Astrocyte (in vitro differentiated cells and primary cell): ENCODE measurements around the gene IMMP2L. TPM values are rescaled to one million over a fixed set of nuclear protein-coding genes. Genes with fewer than 3 reads are reported as not detected.

Experiments
- DNase-seq: peaks from one replicate; pipeline ENCODE4 v3.0.0-alpha.2; 2010; ENCODE audit warnings: low read depth
- FAIRE-seq: peaks from 2 replicates; lab custom pipeline; 2011; peaks lifted over from hg19 to GRCh38; lab: Jason Lieb, UNC
- H2AFZ ChIP-seq: 2 replicates; pipeline ENCODE4 v1.6.0; 2012; ENCODE audit warnings: low read depth, low read length, inconsistent platforms
- H3K27ac ChIP-seq: 2 replicates; pipeline ENCODE4 v1.5.1; 2011; ENCODE audit warnings: low read depth, low read length, inconsistent platforms
- H3K27me3 ChIP-seq: 2 replicates; pipeline ENCODE4 v1.6.0; 2011; ENCODE audit warnings: low read length, inconsistent platforms; ENCODE audit not compliant: insufficient read depth
- H3K36me3 ChIP-seq: 2 replicates; pipeline ENCODE4 v1.5.1; 2011; ENCODE audit warnings: low read length, inconsistent platforms; ENCODE audit not compliant: insufficient read depth
- H3K4me1 ChIP-seq: 2 replicates; pipeline ENCODE4 v1.5.1; 2011; ENCODE audit warnings: low read length, inconsistent platforms; ENCODE audit not compliant: insufficient read depth
- H3K4me2 ChIP-seq: 2 replicates; pipeline ENCODE4 v1.6.0; 2012; ENCODE audit warnings: low read length, inconsistent platforms
- H3K4me3 ChIP-seq: 2 replicates; pipeline ENCODE4 v1.5.1; 2011; ENCODE audit warnings: low read depth, mild to moderate bottlenecking, low read length, inconsistent platforms; ENCODE audit not compliant: insufficient read depth
- H3K79me2 ChIP-seq: 2 replicates; pipeline ENCODE4 v1.6.0; 2012; ENCODE audit warnings: mild to moderate bottlenecking, low read length, inconsistent platforms; ENCODE audit not compliant: insufficient read depth
- H3K9ac ChIP-seq: 2 replicates; pipeline ENCODE4 v1.6.0; 2012; ENCODE audit warnings: mild to moderate bottlenecking, low read length, inconsistent platforms
- H3K9me3 ChIP-seq: 2 replicates; pipeline ENCODE4 v1.5.1; 2012; ENCODE audit warnings: low read depth, mild to moderate bottlenecking, low read length, inconsistent platforms; ENCODE audit not compliant: insufficient read depth
- H4K20me1 ChIP-seq: 2 replicates; pipeline ENCODE4 v1.6.0; 2012; ENCODE audit warnings: low read length, inconsistent platforms; ENCODE audit not compliant: insufficient read depth
- H3K27ac Mint-ChIP-seq: one replicate; pipeline ENCODE4 v1.8.0; 2021; ENCODE audit warnings: mild to moderate bottlenecking, mixed read lengths; ENCODE audit not compliant: unreplicated experiment
- H3K27me3 Mint-ChIP-seq: one replicate; pipeline ENCODE4 v1.8.0; 2021; ENCODE audit warnings: low read depth, mixed read lengths; ENCODE audit not compliant: unreplicated experiment
- H3K36me3 Mint-ChIP-seq: one replicate; pipeline ENCODE4 v1.8.0; 2021; ENCODE audit warnings: low read depth, mixed read lengths; ENCODE audit not compliant: unreplicated experiment
- H3K4me1 Mint-ChIP-seq: one replicate; pipeline ENCODE4 v1.8.0; 2021; ENCODE audit warnings: low read depth, mixed read lengths; ENCODE audit not compliant: unreplicated experiment
- H3K4me3 Mint-ChIP-seq: one replicate; pipeline ENCODE4 v1.8.0; 2021; ENCODE audit warnings: mild to moderate bottlenecking, moderate library complexity, mixed read lengths; ENCODE audit not compliant: unreplicated experiment
- H3K9me3 Mint-ChIP-seq: one replicate; pipeline ENCODE4 v1.8.0; 2021; ENCODE audit warnings: mild to moderate bottlenecking, mixed read lengths; ENCODE audit not compliant: unreplicated experiment
- EZH2 ChIP-seq: IDR thresholded peaks from 2 replicates; pipeline ENCODE4 v1.6.1; 2012; ENCODE audit warnings: mild to moderate bottlenecking, low read length, inconsistent platforms; ENCODE audit not compliant: insufficient read depth
- total RNA-seq: library from RNA; stranded (reverse); gene quantifications from 2 replicates; pipeline ENCODE4 v1.2.1, GENCODE V29; 2021
- TF ChIP-seq, protein P1 (sequence below): IDR thresholded peaks from 2 replicates; pipeline ENCODE4 v1.5.1; 2011; ENCODE audit warnings: low read depth, mild to moderate bottlenecking, inconsistent platforms, low read length, moderate library complexity; ENCODE audit not compliant: insufficient read depth

The IMMP2L gene
- total RNA-seq, 1 donor from 2014 or later = 13.8 TPM

DNA sequence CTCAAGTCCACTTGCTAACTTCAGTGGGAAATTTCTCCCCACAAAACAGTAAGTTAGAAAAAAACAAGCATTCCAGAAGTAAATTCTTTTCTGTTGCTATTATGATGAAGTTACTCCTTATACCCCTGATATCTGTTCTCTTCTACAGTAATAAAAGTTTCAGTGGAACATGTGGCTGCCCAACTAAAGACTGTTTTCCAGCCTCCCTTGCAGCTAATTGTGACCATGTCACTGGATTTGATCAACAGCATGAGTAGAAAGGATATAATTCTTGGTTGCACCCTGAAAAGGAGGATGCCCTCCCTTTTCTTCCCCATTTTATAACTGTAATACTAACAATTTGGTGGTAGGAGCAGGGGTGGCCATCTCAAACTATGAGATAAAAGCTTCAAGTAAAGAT lies 40.6 kb downstream of the IMMP2L start:
- H3K27ac ChIP-seq = no peak overlapping the region
- no peaks in the 10 kb centered on the region for H3K79me2 ChIP-seq
- Mint-ChIP-seq H3K36me3 (no peaks in the 10 kb centered on the region), H3K4me1 (no peaks in the 10 kb centered on the region), H3K9me3 (no peaks in the 10 kb centered on the region), H3K27ac (no peak overlapping the region), H3K27me3 (no peaks in the 10 kb centered on the region), H3K4me3 (no peak overlapping the region)
- H4K20me1 ChIP-seq = no peaks in the 10 kb centered on the region
- no peak overlapping the region for H3K9ac ChIP-seq
- DNase-seq (no peak), FAIRE-seq (no peak)
- H2AFZ ChIP-seq = no peak overlapping the region
- H3K9me3 ChIP-seq = peaks cover 4% of the 10 kb centered on the region
- no peak overlapping the region for H3K4me3 ChIP-seq
- TF ChIP-seq, protein P1, sequence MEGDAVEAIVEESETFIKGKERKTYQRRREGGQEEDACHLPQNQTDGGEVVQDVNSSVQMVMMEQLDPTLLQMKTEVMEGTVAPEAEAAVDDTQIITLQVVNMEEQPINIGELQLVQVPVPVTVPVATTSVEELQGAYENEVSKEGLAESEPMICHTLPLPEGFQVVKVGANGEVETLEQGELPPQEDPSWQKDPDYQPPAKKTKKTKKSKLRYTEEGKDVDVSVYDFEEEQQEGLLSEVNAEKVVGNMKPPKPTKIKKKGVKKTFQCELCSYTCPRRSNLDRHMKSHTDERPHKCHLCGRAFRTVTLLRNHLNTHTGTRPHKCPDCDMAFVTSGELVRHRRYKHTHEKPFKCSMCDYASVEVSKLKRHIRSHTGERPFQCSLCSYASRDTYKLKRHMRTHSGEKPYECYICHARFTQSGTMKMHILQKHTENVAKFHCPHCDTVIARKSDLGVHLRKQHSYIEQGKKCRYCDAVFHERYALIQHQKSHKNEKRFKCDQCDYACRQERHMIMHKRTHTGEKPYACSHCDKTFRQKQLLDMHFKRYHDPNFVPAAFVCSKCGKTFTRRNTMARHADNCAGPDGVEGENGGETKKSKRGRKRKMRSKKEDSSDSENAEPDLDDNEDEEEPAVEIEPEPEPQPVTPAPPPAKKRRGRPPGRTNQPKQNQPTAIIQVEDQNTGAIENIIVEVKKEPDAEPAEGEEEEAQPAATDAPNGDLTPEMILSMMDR = no peak
- TF ChIP-seq EZH2 = no peak
- no peaks in the 10 kb centered on the region for H3K27me3 ChIP-seq
- no peaks in the 10 kb centered on the region for H3K36me3 ChIP-seq
- no peaks in the 10 kb centered on the region for H3K4me1 ChIP-seq
- H3K4me2 ChIP-seq = no peak overlapping the region

DNA sequence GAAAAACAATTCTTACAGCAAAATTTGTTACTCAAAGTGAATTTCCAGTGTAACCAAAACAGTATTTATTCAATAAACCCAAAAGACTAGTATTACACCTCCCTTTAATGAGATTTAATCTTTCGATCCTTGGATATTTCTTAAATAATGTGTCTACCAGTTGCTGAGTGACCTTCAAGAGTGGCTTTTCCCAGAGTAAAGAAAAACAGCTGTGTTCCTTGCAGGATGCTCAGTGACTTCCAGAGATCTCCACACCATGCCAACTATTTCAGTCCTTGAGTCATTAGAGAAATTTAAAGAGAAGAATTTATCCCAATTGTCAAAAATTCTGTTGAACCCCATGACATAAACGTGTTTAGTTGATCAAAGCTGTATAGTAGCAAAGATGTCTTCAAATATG lies 44.0 kb downstream of the IMMP2L start:
- Histone ChIP-seq H3K9ac (no peak overlapping the region), H3K79me2 (no peaks in the 10 kb centered on the region), H3K4me2 (no peak overlapping the region), H4K20me1 (no peaks in the 10 kb centered on the region), H3K27me3 (no peaks in the 10 kb centered on the region), H3K27ac (no peak overlapping the region), H3K4me1 (no peaks in the 10 kb centered on the region), H3K4me3 (no peak overlapping the region), H3K36me3 (no peaks in the 10 kb centered on the region), H2AFZ (no peak overlapping the region), H3K9me3 (peaks cover 4% of the 10 kb centered on the region)
- FAIRE-seq (no peak), DNase-seq (no peak)
- Mint-ChIP-seq H3K9me3 (no peaks in the 10 kb centered on the region), H3K4me1 (no peaks in the 10 kb centered on the region), H3K27me3 (no peaks in the 10 kb centered on the region), H3K27ac (no peak overlapping the region), H3K36me3 (no peaks in the 10 kb centered on the region), H3K4me3 (no peak overlapping the region)
- no peak for TF ChIP-seq EZH2
- TF ChIP-seq, protein P1 = no peak

DNA sequence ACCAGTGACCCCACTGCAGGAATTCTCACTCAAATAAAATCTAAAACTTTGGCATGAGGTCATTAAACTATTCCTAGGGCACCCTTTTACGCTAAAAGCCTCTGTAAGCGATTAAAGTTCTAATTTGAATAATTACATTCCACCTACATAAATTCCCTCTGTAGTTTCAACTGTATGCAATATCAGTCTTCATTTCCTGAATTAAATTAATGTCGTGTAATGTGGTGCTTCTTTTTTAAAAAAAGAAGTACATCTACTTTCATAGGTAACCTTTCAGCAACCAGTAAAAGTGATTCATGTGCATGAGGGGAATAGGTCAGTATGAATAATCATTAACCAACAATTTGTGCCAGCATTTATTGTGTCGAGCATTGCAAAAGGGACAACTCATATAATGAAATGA lies 44.7 kb downstream of the IMMP2L start:
- no peak overlapping the region for H3K4me3 ChIP-seq
- H3K9ac ChIP-seq = no peak overlapping the region
- FAIRE-seq (no peak), DNase-seq (no peak)
- no peak for TF ChIP-seq EZH2
- TF ChIP-seq, protein P1 = no peak
- H3K27me3 ChIP-seq = no peaks in the 10 kb centered on the region
- H3K79me2 ChIP-seq = no peaks in the 10 kb centered on the region
- H3K36me3 ChIP-seq = no peaks in the 10 kb centered on the region
- no peaks in the 10 kb centered on the region for H3K4me1 ChIP-seq
- H4K20me1 ChIP-seq = no peaks in the 10 kb centered on the region
- H3K9me3 Mint-ChIP-seq = no peaks in the 10 kb centered on the region
- no peak overlapping the region for H3K4me2 ChIP-seq
- H3K27ac ChIP-seq = no peak overlapping the region
- peaks cover 4% of the 10 kb centered on the region for H3K9me3 ChIP-seq
- H3K36me3 Mint-ChIP-seq = no peaks in the 10 kb centered on the region
- H2AFZ ChIP-seq = no peak overlapping the region
- H3K4me1 Mint-ChIP-seq = no peaks in the 10 kb centered on the region
- no peak overlapping the region for H3K4me3 Mint-ChIP-seq
- no peaks in the 10 kb centered on the region for H3K27me3 Mint-ChIP-seq
- no peak overlapping the region for H3K27ac Mint-ChIP-seq
